Measurements from ENCODE around the gene SAMD11. TPM values are rescaled to one million over a fixed set of nuclear protein-coding genes. Genes with fewer than 3 reads are reported as not detected.
"Not testable (repeated sequence)": the region's sequence is repeated elsewhere in the genome, so short reads cannot be mapped to it uniquely, and the experiment has no call there.

Gene SAMD11
- total RNA-seq, 1 donor from 2014 or later = 19.5 TPM

GRCh38 chr1:974293-974640 is 50.5 kb downstream of the SAMD11 start:
- no peaks in the 10 kb centered on the region for H3K27me3 Mint-ChIP-seq (ENCODE audit: unreplicated experiment)
- H3K36me3 Mint-ChIP-seq (ENCODE audit: unreplicated experiment) = no peaks in the 10 kb centered on the region
- TF ChIP-seq CTCF (IDR thresholded peaks at IDR 0.05) = no peak
- peaks cover 5% of the 10 kb centered on the region for H3K4me1 Mint-ChIP-seq (ENCODE audit: unreplicated experiment)
- no peak overlapping the region for H3K27ac Mint-ChIP-seq (ENCODE audit: unreplicated experiment)
- H3K4me3 Mint-ChIP-seq (ENCODE audit: unreplicated experiment) = no peak overlapping the region
- H3K9me3 Mint-ChIP-seq (ENCODE audit: unreplicated experiment) = no peaks in the 10 kb centered on the region
- DNase-seq (ENCODE audit: extremely low spot score, unreplicated experiment) = no peak

GRCh38 chr1:974687-975328 is 51.1 kb downstream of the SAMD11 start:
- Mint-ChIP-seq H3K27me3 (ENCODE audit: unreplicated experiment) (no peaks in the 10 kb centered on the region), H3K27ac (ENCODE audit: unreplicated experiment) (no peak overlapping the region), H3K4me3 (ENCODE audit: unreplicated experiment) (no peak overlapping the region), H3K36me3 (ENCODE audit: unreplicated experiment) (no peaks in the 10 kb centered on the region), H3K4me1 (ENCODE audit: unreplicated experiment) (peaks cover 5% of the 10 kb centered on the region), H3K9me3 (ENCODE audit: unreplicated experiment) (no peaks in the 10 kb centered on the region)
- TF ChIP-seq CTCF (IDR thresholded peaks at IDR 0.05) = no peak
- no peak for DNase-seq (ENCODE audit: extremely low spot score, unreplicated experiment)

- TF ChIP-seq CTCF (IDR thresholded peaks at IDR 0.05) = no peak
- no peaks in the 10 kb centered on the region for H3K36me3 Mint-ChIP-seq (ENCODE audit: unreplicated experiment)
- no peak overlapping the region for H3K27ac Mint-ChIP-seq (ENCODE audit: unreplicated experiment)
- no peaks in the 10 kb centered on the region for H3K9me3 Mint-ChIP-seq (ENCODE audit: unreplicated experiment)
- no peak for DNase-seq (ENCODE audit: extremely low spot score, unreplicated experiment)
- no peaks in the 10 kb centered on the region for H3K27me3 Mint-ChIP-seq (ENCODE audit: unreplicated experiment)
- H3K4me3 Mint-ChIP-seq (ENCODE audit: unreplicated experiment) = no peak overlapping the region
- peaks cover 5% of the 10 kb centered on the region for H3K4me1 Mint-ChIP-seq (ENCODE audit: unreplicated experiment)
Measured at GRCh38 chr1:975365-975764, 51.6 kb downstream of the SAMD11 start.

- no peak overlapping the region for H3K27ac Mint-ChIP-seq (ENCODE audit: unreplicated experiment)
- H3K4me3 Mint-ChIP-seq (ENCODE audit: unreplicated experiment) = no peak overlapping the region
- H3K4me1 Mint-ChIP-seq (ENCODE audit: unreplicated experiment) = peaks cover 5% of the 10 kb centered on the region
- no peaks in the 10 kb centered on the region for H3K9me3 Mint-ChIP-seq (ENCODE audit: unreplicated experiment)
- H3K27me3 Mint-ChIP-seq (ENCODE audit: unreplicated experiment) = no peaks in the 10 kb centered on the region
- DNase-seq (ENCODE audit: extremely low spot score, unreplicated experiment) = no peak
- peak; percentile 76 for TF ChIP-seq CTCF (IDR thresholded peaks at IDR 0.05)
- no peaks in the 10 kb centered on the region for H3K36me3 Mint-ChIP-seq (ENCODE audit: unreplicated experiment)
Measured at GRCh38 chr1:975896-976683, 52.4 kb downstream of the SAMD11 start.

GRCh38 chr1:976791-977190 is 53.1 kb downstream of the SAMD11 start:
- DNase-seq (ENCODE audit: extremely low spot score, unreplicated experiment); H3K9me3 Mint-ChIP-seq (ENCODE audit: unreplicated experiment); H3K27ac Mint-ChIP-seq (ENCODE audit: unreplicated experiment); H3K27me3 Mint-ChIP-seq (ENCODE audit: unreplicated experiment); H3K4me3 Mint-ChIP-seq (ENCODE audit: unreplicated experiment); H3K36me3 Mint-ChIP-seq (ENCODE audit: unreplicated experiment); H3K4me1 Mint-ChIP-seq (ENCODE audit: unreplicated experiment): not testable (repeated sequence)

All from osteocyte (in vitro differentiated cells).